Neural progenitor cell (in vitro differentiated cells): ENCODE results near the gene ZMIZ1.

Experiments used
- EZH2 ChIP-seq: fragments of 200-600 bp; sonication (generic); IDR thresholded peaks from 2 replicates; pipeline ENCODE4 v1.6.1; 2017; ENCODE audit warnings: antibody characterized with exemption, mild to moderate bottlenecking, moderate library complexity
- TF ChIP-seq, protein P1 (sequence below): fragments of 200-600 bp; sonication (generic); IDR thresholded peaks from 2 replicates; pipeline ENCODE4 v1.5.1; 2017; ENCODE audit warnings: antibody characterized with exemption, mild to moderate bottlenecking

DNA sequence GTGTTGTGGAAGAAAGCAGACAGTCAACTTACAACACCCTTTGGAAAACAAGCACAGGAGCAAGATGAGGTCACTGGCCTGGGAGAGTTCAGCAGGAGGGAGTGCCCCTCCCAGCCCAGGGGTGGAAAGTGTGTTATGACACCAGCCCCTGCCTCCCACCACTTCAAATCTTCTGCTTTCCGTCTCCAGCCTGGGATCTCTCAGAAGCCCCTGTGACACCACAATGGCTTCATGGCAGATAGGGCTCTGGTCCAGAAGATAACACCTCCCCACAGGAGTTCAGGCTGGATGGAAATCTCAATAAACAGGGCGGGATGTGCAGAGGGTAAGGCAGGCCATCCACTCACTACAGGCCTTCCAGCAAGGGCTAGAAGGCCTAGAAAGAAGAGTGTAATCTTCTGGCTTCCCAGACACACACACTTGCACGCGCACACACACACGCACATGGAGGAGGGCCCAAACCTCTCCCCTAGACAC is 48.7 kb upstream of the ZMIZ1 start:
- TF ChIP-seq, protein P1, sequence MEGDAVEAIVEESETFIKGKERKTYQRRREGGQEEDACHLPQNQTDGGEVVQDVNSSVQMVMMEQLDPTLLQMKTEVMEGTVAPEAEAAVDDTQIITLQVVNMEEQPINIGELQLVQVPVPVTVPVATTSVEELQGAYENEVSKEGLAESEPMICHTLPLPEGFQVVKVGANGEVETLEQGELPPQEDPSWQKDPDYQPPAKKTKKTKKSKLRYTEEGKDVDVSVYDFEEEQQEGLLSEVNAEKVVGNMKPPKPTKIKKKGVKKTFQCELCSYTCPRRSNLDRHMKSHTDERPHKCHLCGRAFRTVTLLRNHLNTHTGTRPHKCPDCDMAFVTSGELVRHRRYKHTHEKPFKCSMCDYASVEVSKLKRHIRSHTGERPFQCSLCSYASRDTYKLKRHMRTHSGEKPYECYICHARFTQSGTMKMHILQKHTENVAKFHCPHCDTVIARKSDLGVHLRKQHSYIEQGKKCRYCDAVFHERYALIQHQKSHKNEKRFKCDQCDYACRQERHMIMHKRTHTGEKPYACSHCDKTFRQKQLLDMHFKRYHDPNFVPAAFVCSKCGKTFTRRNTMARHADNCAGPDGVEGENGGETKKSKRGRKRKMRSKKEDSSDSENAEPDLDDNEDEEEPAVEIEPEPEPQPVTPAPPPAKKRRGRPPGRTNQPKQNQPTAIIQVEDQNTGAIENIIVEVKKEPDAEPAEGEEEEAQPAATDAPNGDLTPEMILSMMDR, result no peak
- no peak for TF ChIP-seq EZH2
